ENCODE measurements around the gene TMEM131.

The TMEM131 gene

DNA sequence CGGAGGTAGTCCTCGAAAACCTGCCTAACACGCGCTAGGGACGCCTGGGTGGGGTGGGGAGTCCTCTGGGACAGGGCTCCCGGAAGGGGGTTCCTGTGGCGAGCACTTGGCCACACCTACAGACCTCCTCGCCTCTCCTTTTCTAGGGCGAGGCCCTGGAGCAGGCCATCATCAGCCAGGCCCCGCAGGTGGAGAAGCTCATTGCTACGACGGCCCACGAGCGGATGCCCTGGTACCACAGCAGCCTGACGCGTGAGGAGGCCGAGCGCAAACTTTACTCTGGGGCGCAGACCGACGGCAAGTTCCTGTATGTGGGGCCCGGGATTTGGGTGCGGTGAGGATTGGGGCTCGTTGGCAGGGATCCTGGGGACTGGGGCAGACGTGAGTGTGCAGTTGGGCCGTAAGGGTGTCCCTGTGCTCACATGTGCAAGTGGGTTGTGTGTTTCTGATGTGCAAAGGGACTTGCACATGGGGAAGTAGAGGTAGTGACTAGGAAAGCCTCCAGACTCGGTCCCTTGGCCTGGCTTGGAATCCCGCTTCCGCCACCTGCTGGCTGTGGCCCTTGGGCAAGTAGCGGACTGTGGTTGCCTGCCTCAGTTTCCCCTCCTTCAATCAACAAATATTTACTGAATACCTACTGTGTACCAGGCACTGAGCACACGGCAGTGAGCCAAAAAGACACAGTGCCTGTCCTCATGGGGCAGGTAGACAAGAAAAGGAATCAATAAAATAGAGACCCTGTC lies 270.6 kb downstream of the TMEM131 start:
- DNase-seq (ENCODE audit: low spot score), result no peak
- no peak overlapping the region for H3K27ac ChIP-seq
- TF ChIP-seq CTCF (conservative IDR thresholded peaks at IDR 0.05; ENCODE audit: low read depth), result no peak
- ChIA-PET POLR2A (ENCODE audit: low non-redundant PET) (no interaction called here), CTCF (interaction anchor here (1.1 kb wide), 1 partner anchor 15 kb away, joined by 3 read pairs; no protein-coding TSS in a partner anchor)

DNA sequence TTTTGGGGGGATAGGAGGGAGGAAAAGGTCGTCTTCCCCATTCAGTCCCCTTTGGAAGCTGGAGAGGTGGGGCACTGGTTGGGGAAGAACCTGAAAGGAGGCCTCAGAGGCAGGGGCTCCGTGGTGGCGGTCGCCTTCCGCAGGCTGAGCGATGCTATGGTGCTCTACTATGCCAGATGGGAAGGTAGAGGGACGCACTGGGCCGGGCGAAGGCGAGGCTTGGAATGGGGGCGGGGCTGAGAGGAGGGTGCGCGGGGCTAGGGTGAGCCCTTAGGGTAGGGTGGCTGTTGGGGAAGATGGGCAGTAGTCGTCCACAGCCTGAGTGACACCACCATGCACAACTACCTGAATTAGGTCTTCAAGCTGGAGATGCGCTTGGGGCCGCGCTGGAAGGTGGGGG lies 271.2 kb downstream of the TMEM131 start:
- DNase-seq (ENCODE audit: low spot score), result no peak

GRCh38 chr2:97724073-97724410 lies 271.7 kb downstream of the TMEM131 start:
- TF ChIP-seq CTCF (conservative IDR thresholded peaks at IDR 0.05; ENCODE audit: low read depth), result no peak
- no peak overlapping the region for H3K27ac ChIP-seq
- ChIA-PET POLR2A (ENCODE audit: low non-redundant PET) (no interaction called here), CTCF (no interaction called here)
- DNase-seq (ENCODE audit: low spot score), result no peak

More for the DNA sequence above, 271.2 kb downstream of the TMEM131 start:
- CTCF ChIA-PET, result interaction anchor here (1.1 kb wide), 1 partner anchor 15 kb away, joined by 3 read pairs; no protein-coding TSS in a partner anchor
- no peak overlapping the region for H3K27ac ChIP-seq
- POLR2A ChIA-PET (ENCODE audit: low non-redundant PET), result no interaction called here
- no peak for TF ChIP-seq CTCF (conservative IDR thresholded peaks at IDR 0.05; ENCODE audit: low read depth)

GRCh38 chr2:97723156-97724072 lies 272.3 kb downstream of the TMEM131 start:
- no peak for DNase-seq (ENCODE audit: low spot score)
- no peak for TF ChIP-seq CTCF (conservative IDR thresholded peaks at IDR 0.05; ENCODE audit: low read depth)
- ChIA-PET POLR2A (ENCODE audit: low non-redundant PET) (no interaction called here), CTCF (no interaction called here)
- H3K27ac ChIP-seq, result no peak overlapping the region

GRCh38 chr2:97722227-97722626 lies 273.5 kb downstream of the TMEM131 start:
- no peak for TF ChIP-seq CTCF (conservative IDR thresholded peaks at IDR 0.05; ENCODE audit: low read depth)
- POLR2A ChIA-PET (ENCODE audit: low non-redundant PET), result no interaction called here
- H3K27ac ChIP-seq, result no peak overlapping the region
- CTCF ChIA-PET, result interaction anchor here (0.6 kb wide), 1 partner anchor 19 kb away, joined by 3 read pairs; no protein-coding TSS in a partner anchor
- no peak for DNase-seq (ENCODE audit: low spot score)

DNA sequence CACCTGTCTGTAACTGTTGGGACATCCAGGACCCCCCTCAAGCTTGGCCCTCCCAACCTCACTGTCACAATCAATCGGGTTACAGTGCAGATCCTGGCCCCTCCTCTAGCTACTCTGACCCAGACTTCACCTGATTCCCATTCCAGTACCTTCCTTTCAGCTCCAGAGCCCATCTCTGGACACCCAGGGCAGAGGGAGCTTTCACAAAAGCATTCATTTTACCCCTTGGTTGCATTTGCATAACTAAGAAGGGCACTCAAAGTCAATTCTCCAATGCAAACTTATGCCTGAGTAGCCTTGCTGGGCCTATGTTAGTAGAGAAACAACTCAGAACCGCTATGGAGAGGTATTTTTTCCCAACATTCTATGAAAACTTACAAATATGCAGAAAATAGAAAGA lies 275.0 kb downstream of the TMEM131 start:
- no peak for TF ChIP-seq CTCF (conservative IDR thresholded peaks at IDR 0.05; ENCODE audit: low read depth)
- DNase-seq (ENCODE audit: low spot score), result no peak
- ChIA-PET POLR2A (ENCODE audit: low non-redundant PET) (no interaction called here), CTCF (interaction anchor here (0.6 kb wide), 1 partner anchor 26 kb away, joined by 4 read pairs; no protein-coding TSS in a partner anchor)
- no peak overlapping the region for H3K27ac ChIP-seq

Data from RWPE1 (cell line).